Left cardiac atrium (tissue), 4 donors: ENCODE results near the gene FRAS1. TPM values are rescaled to one million over a fixed set of nuclear protein-coding genes. Genes with fewer than 3 reads are reported as not detected.

Source experiments
- ATAC-seq, 2 donors: fragments of 200-7000 bp; cut with Tn5 transposase; one replicate each; pipeline ENCODE4 v1.9.1; 2020; ENCODE audit warnings: mild to moderate bottlenecking in 2 of 2, moderate library complexity in 2 of 2
- DNase-seq: peaks from one replicate; pipeline ENCODE4 v3.0.0-alpha.2; 2020
- intact Hi-C, 2 donors: fragments of 100-400 bp; cut with DNase I; formaldehyde crosslinking; loops; one replicate each; pipeline versions ENCODE4 v1.14.1 to v1.15.1; 2022 to 2023
- total RNA-seq, 2 donors: library from RNA; stranded (reverse); fragmentation: NEBNext Ultra II Directional; extraction: Animal tissue kit (Norgen Biotek cat#: 25700); gene quantifications; one replicate each; pipeline ENCODE4 v1.2.1, GENCODE V29; 2021
- donor health status: DM: no; HTN: yes; CAD: no.
- donor health status: DM: no; HTN: yes; CAD: no; lungs with severe emphysema.
- donor health status: DM: yes; HTN: yes; CAD: no.
- donor health status: Dilated cardiomyopathy.

Gene FRAS1
- total RNA-seq, 2 donors from 2014 or later: 5.0 to 5.2 TPM

DNA sequence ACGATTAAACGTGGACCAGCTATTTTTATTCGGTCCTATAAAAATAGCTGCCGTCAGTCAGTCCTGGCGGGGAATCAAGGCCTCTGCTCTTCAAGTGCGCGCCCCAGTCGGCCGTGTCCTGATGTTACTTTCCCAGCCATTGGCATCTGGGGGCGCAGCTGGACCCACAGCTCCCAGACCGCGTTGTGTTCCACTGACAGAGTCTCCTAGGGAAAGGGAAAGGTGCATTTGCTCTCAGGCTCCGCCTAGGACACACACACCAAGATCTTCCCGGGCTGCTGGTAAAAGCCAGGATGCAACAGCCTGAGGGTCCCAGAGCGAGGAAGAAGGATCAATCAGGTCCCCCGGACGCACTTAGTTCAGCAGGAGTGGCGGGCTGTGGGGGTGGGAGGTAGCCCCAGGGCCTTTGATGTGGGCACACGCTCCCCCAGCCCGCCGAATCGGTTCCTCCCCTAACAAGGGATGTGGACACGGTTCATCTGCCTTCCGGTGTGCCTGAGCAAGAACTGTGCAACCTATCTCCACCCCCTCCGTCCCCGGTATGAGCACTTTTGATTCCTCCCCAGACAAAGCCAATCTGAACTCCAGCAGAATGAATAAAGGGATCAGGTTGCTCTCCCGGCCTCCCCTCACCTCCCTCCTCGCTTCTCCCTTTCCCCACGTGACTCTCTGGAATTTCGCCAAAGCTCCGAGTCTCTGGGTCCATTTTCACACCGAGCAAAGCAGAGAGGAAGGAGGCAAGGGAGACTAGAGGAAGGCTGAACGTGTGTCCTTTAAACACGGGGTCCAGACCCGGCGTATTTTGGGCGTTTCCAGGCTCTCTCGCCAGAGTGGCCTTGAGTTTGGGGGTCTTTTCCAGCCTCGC is 626 bp upstream of the FRAS1 start:
- ATAC-seq (peak; percentile 58 to 67), DNase-seq (peak; percentile 78)
- intact Hi-C loops: no loop called here

GRCh38 chr4:78057600-78058550 is 752 bp downstream of the FRAS1 start:
- peak; percentile 62 for DNase-seq
- ATAC-seq: peak; percentile 24 to 54
- intact Hi-C loops: no loop called here

GRCh38 chr4:78058591-78059523 is 1.7 kb downstream of the FRAS1 start:
- intact Hi-C loops: no loop called here
- peak; percentile 40 for DNase-seq
- ATAC-seq: peak; percentile 12 to 54

- intact Hi-C loops: no loop called here
- ATAC-seq (peak; percentile 31 to 33), DNase-seq (peak; percentile 50)
Observed at GRCh38 chr4:78059524-78059889, 2.4 kb downstream of the FRAS1 start.

DNA sequence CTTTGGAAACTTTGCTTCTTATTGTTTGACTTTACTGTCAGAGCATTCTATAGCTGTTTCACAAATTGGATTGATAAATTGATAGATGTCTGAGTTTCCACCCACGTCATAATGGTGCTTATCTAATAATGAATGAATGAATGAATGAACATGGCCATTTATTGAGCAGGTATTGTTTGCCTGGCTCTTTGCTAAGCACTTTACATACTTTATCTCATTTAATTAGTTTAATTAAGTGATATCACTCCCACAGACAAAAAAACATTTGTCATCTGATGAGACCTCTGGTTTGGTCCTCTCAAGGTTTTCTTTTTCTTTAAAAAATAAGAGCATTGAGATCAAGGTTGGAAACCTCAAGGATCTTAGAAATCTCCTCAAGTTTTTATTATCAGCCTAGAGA is 2.8 kb downstream of the FRAS1 start:
- intact Hi-C loops: loop anchor here in 1 of 2 donors (10.0 kb wide), 1 partner anchor 455 kb away; no protein-coding TSS in a partner anchor
- no peak for ATAC-seq
- DNase-seq: no peak

- ATAC-seq (no peak), DNase-seq (no peak)
- intact Hi-C loops: loop anchor here in 1 of 2 donors (10.0 kb wide), 1 partner anchor 453 kb away; no protein-coding TSS in a partner anchor
Observed at GRCh38 chr4:78061939-78062570, 4.9 kb downstream of the FRAS1 start.

GRCh38 chr4:78065508-78066192 is 8.5 kb downstream of the FRAS1 start:
- intact Hi-C loops: loop anchor here in 1 of 2 donors (10.0 kb wide), 1 partner anchor 449 kb away; no protein-coding TSS in a partner anchor
- no peak for ATAC-seq

GRCh38 chr4:78068481-78068880 is 11.4 kb downstream of the FRAS1 start:
- intact Hi-C loops: loop anchor here in 1 of 2 donors (10.0 kb wide), 1 partner anchor 446 kb away; no protein-coding TSS in a partner anchor
- DNase-seq (no peak), ATAC-seq (no peak)

More at GRCh38 chr4:78065508-78066192, 8.5 kb downstream of the FRAS1 start:
- no peak for DNase-seq

GRCh38 chr4:78069319-78069718 is 12.2 kb downstream of the FRAS1 start:
- no peak for ATAC-seq
- intact Hi-C loops: loop anchor here in 1 of 2 donors (10.0 kb wide), 1 partner anchor 445 kb away; no protein-coding TSS in a partner anchor

GRCh38 chr4:78069859-78070258 is 12.7 kb downstream of the FRAS1 start:
- DNase-seq (no peak), ATAC-seq (no peak)
- intact Hi-C loops: loop anchor here in 1 of 2 donors (10.0 kb wide), 1 partner anchor 445 kb away; no protein-coding TSS in a partner anchor

More at GRCh38 chr4:78069319-78069718, 12.2 kb downstream of the FRAS1 start:
- no peak for DNase-seq

GRCh38 chr4:78070731-78071282 is 13.7 kb downstream of the FRAS1 start:
- DNase-seq (no peak), ATAC-seq (no peak)
- intact Hi-C loops: no loop called here

DNA sequence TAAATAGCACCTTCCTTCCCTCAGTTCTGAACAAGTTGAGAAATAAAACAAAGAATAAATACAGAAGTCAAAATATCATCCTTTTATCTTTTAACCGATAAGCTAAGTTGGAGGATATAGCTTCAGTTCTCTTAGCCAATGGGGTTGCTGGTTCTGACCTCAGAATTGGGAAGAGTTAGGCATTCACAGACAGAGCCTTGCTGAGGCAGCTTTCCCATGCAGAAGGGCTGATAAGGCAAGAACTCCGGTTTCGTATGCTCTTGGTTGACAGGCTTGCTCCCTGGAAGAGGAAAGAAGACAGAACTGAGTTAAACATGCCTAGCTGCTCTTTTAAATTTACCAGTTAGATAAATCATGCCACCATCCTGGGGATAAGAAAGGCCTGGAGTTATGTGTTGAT is 17.6 kb downstream of the FRAS1 start:
- intact Hi-C loops: no loop called here
- ATAC-seq (no peak), DNase-seq (no peak)

- DNase-seq (no peak), ATAC-seq (no peak)
- intact Hi-C loops: no loop called here
Observed at GRCh38 chr4:78075986-78076385, 18.9 kb downstream of the FRAS1 start.

DNA sequence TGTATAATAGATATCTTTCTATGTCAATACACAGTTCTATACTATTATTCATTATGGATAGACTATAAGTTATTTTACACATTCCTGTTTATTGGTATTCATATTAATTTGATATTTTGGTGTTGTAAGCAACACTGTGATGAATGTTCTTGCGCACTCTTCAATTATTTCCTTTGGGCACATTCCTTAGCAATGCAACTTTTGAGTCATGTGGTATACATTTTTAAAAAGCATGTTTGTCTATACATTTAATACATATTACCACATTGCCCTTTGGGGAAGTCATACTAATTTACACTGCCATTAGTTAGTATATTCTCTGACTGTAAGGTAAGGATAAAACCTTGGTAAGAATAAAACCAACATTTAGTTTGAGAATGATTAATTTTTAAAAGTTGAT is 21.0 kb downstream of the FRAS1 start:
- ATAC-seq: no peak
- DNase-seq: no peak
- intact Hi-C loops: no loop called here

GRCh38 chr4:78079726-78080430 is 22.8 kb downstream of the FRAS1 start:
- DNase-seq: no peak
- intact Hi-C loops: no loop called here

DNA sequence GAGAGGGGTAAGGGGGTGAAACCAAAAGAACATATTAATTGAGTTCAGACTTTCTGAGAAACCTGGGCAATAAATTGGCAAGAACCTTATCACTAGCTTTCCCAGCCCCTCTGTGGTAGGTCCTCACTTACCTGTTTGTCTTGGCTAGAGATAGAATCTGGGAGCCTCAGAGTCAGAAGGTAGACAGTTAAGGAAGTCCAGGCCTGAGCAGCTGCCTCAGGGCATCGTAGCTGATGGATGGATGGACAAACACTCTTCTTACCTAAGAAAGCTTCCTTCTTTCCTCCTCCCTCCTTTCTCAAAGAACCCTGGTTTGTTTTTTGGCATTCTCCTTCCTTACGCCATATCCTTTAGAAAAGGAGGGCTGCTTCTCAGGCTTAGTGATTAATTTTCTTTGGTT is 24.4 kb downstream of the FRAS1 start:
- no peak for DNase-seq
- no peak for ATAC-seq
- intact Hi-C loops: no loop called here

More at GRCh38 chr4:78079726-78080430, 22.8 kb downstream of the FRAS1 start:
- no peak for ATAC-seq
